Type B pancreatic cell (in vitro differentiated cells): ENCODE data around the gene SBF1. TPM values are rescaled to one million over a fixed set of nuclear protein-coding genes. Genes with fewer than 3 reads are reported as not detected.

Experiments
- DNase-seq: peaks from one replicate; pipeline ENCODE4 v3.0.0; 2021; ENCODE audit warnings: mixed read lengths; ENCODE audit not compliant: unreplicated experiment; ENCODE audit errors: extremely low spot score
- H3K27ac Mint-ChIP-seq: 2 replicates; pipeline ENCODE4 v1.8.0; 2021; ENCODE audit warnings: mild to moderate bottlenecking, mixed read lengths
- H3K27me3 Mint-ChIP-seq: 2 replicates; pipeline ENCODE4 v1.8.0; 2021; ENCODE audit warnings: mixed read lengths
- H3K36me3 Mint-ChIP-seq: 2 replicates; pipeline ENCODE4 v1.8.0; 2021; ENCODE audit warnings: mixed read lengths
- H3K4me1 Mint-ChIP-seq: one replicate; pipeline ENCODE4 v1.8.0; 2021; ENCODE audit warnings: mixed read lengths; ENCODE audit not compliant: unreplicated experiment
- H3K4me3 Mint-ChIP-seq: 2 replicates; pipeline ENCODE4 v1.8.0; 2021; ENCODE audit warnings: mild to moderate bottlenecking, mixed read lengths
- H3K9me3 Mint-ChIP-seq: 2 replicates; pipeline ENCODE4 v1.8.0; 2021; ENCODE audit warnings: mixed read lengths
- CTCF ChIP-seq: fragments of 200-600 bp; sonication (generic); conservative IDR thresholded peaks from 2 replicates; pipeline ENCODE4 v1.5.0; 2021; ENCODE audit warnings: antibody characterized with exemption, mild to moderate bottlenecking
- total RNA-seq: library from RNA; stranded (reverse); gene quantifications from 2 replicates; pipeline ENCODE4 v1.2.1, GENCODE V29; 2021; ENCODE audit warnings: low replicate concordance

SBF1 gene
- total RNA-seq, 1 donor from 2014 or later, result 119 TPM

- Mint-ChIP-seq H3K36me3 (no peaks in the 10 kb centered on the region), H3K27me3 (peaks cover 12% of the 10 kb centered on the region), H3K27ac (no peak overlapping the region), H3K9me3 (no peaks in the 10 kb centered on the region), H3K4me1 (peaks cover 9% of the 10 kb centered on the region), H3K4me3 (no peak overlapping the region)
- no peak for TF ChIP-seq CTCF
- DNase-seq, result no peak
Measured at GRCh38 chr22:50487290-50488005, 12.6 kb upstream of the SBF1 start.

- Mint-ChIP-seq H3K4me3 (peak within 1 kb of the TSS; percentile 51), H3K27me3 (peaks cover 12% of the 10 kb centered on the region)
Measured at GRCh38 chr22:50486561-50487289, 11.9 kb upstream of the SBF1 start, which contains the start of gene MIOX. Gene MIOX, plus strand, starts transcription at chr22:50486859. Its CDS starts 39 bp downstream, at chr22:50486898.

GRCh38 chr22:50485221-50486131 is 10.6 kb upstream of the SBF1 start:
- DNase-seq, result no peak
- Mint-ChIP-seq H3K9me3 (no peaks in the 10 kb centered on the region), H3K27me3 (peaks cover 12% of the 10 kb centered on the region), H3K4me1 (peaks cover 5% of the 10 kb centered on the region), H3K4me3 (no peak overlapping the region), H3K36me3 (no peaks in the 10 kb centered on the region), H3K27ac (peak overlapping the region; percentile 18)
- TF ChIP-seq CTCF, result no peak

More at GRCh38 chr22:50486561-50487289, 11.9 kb upstream of the SBF1 start, which contains the start of gene MIOX:
- peaks cover 9% of the 10 kb centered on the region for H3K4me1 Mint-ChIP-seq
- DNase-seq, result no peak
- peak within 1 kb of the TSS; percentile 18 for H3K27ac Mint-ChIP-seq
- H3K36me3 Mint-ChIP-seq, result no peaks in the 10 kb centered on the region
- H3K9me3 Mint-ChIP-seq, result no peaks in the 10 kb centered on the region
- TF ChIP-seq CTCF, result no peak

GRCh38 chr22:50483977-50484853 is 9.4 kb upstream of the SBF1 start:
- Mint-ChIP-seq H3K36me3 (no peaks in the 10 kb centered on the region), H3K9me3 (no peaks in the 10 kb centered on the region), H3K4me3 (no peak overlapping the region), H3K4me1 (peaks cover 5% of the 10 kb centered on the region), H3K27ac (no peak overlapping the region), H3K27me3 (peaks cover 25% of the 10 kb centered on the region)
- TF ChIP-seq CTCF, result no peak
- DNase-seq, result no peak

- peaks cover 5% of the 10 kb centered on the region for H3K4me1 Mint-ChIP-seq
- H3K4me3 Mint-ChIP-seq, result no peak overlapping the region
- no peaks in the 10 kb centered on the region for H3K9me3 Mint-ChIP-seq
- H3K27ac Mint-ChIP-seq, result no peak overlapping the region
- H3K27me3 Mint-ChIP-seq, result peaks cover 31% of the 10 kb centered on the region
- H3K36me3 Mint-ChIP-seq, result no peaks in the 10 kb centered on the region
- TF ChIP-seq CTCF, result no peak
- no peak for DNase-seq
Measured at GRCh38 chr22:50483556-50483955, 8.7 kb upstream of the SBF1 start.
